Neural progenitor cell (in vitro differentiated cells): ENCODE data around the gene RBFOX1.

Experiments used
- CTCF ChIP-seq: fragments of 200-600 bp; sonication (generic); IDR thresholded peaks from 2 replicates; pipeline ENCODE4 v1.5.1; 2017; ENCODE audit warnings: antibody characterized with exemption, mild to moderate bottlenecking
- EZH2 ChIP-seq: fragments of 200-600 bp; sonication (generic); IDR thresholded peaks from 2 replicates; pipeline ENCODE4 v1.6.1; 2017; ENCODE audit warnings: antibody characterized with exemption, mild to moderate bottlenecking, moderate library complexity

- TF ChIP-seq CTCF (peak; percentile 76), EZH2 (no peak)
These were observed 19.5 kb upstream of the RBFOX1 start for GRCh38 chr16:7313170-7313569.
